Nephron (organoid): Measurements from ENCODE around the gene CCDC187.
A peak's percentile ranks its signal among the peaks of the same experiment; 100 is the strongest.

Experiments
- H3K27ac Mint-ChIP-seq, 3 experiments: 2 replicates each; pipeline ENCODE4 v1.8.0; 2020; ENCODE audit warnings: mixed read lengths in 3 of 3, mild to moderate bottlenecking in 2 of 3, moderate library complexity in 1 of 3
- H3K27me3 Mint-ChIP-seq: 2 replicates; pipeline ENCODE4 v1.8.0; 2021; ENCODE audit warnings: low read depth, mild to moderate bottlenecking, moderate library complexity, mixed read lengths
- H3K36me3 Mint-ChIP-seq: 2 replicates; pipeline ENCODE4 v1.8.0; 2020; ENCODE audit warnings: low read depth, mixed read lengths
- H3K4me1 Mint-ChIP-seq: 2 replicates; pipeline ENCODE4 v1.8.0; 2020; ENCODE audit warnings: mixed read lengths
- H3K4me3 Mint-ChIP-seq, 3 experiments: 2 replicates each; pipeline ENCODE4 v1.8.0; 2020; ENCODE audit warnings: mild to moderate bottlenecking in 3 of 3, mixed read lengths in 3 of 3, moderate library complexity in 2 of 3
- H3K9me3 Mint-ChIP-seq: 2 replicates; pipeline ENCODE4 v1.8.0; 2020; ENCODE audit warnings: mixed read lengths
- CTCF ChIP-seq, 3 experiments: fragments of 200-600 bp; sonication (generic); IDR thresholded peaks; one replicate each; pipeline ENCODE4 v1.5.0; 2021; ENCODE audit warnings: antibody characterized with exemption in 3 of 3; ENCODE audit not compliant: unreplicated experiment in 3 of 3

Gene CCDC187

DNA sequence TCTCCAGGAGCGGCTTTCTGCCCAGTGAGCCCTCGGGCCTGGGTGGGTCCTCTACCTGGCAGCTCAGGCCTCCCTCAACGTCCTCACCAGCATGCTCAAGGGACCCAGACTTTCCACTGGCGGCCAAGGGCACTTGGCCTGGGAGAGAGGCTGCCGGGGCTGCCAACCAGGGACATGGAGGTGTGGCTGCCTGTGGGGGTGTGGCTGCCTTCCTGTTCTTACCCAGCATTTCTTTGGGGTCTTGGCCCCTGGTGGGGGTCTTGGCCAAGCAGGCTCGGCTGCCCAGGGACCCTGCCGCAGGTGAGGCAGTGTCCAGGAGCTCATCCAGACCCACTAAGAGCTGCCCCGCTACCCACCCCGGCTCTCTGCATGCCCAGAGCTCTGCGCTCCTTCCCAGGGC is 51.0 kb downstream of the CCDC187 start:
- no peak for TF ChIP-seq CTCF (IDR thresholded peaks at IDR 0.05; ENCODE audit: unreplicated experiment in 3 of 3)
- Mint-ChIP-seq H3K27me3 (peaks cover 14% of the 10 kb centered on the region), H3K4me1 (peaks cover 10% of the 10 kb centered on the region), H3K9me3 (no peaks in the 10 kb centered on the region), H3K4me3 (no peak overlapping the region), H3K36me3 (no peaks in the 10 kb centered on the region), H3K27ac (no peak overlapping the region)

DNA sequence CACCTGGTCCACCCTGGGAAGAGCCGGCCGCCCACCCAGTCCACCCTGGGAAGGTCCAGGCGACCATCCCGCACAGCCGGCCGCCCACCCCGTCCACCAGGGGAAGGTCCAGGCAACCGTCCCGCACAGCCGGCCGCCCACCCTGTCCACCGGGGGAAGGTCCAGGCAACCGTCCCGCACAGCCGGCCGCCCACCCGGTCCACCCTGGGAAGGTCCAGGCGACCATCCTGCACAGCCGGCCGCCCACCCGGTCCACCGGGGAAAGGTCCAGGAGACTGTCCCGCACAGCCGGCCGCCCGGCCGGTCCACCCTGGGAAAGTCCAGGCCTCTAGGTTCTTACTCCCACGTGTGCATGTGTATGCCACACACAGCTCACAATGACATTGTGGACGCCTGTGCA is 51.6 kb downstream of the CCDC187 start:
- H3K27me3 Mint-ChIP-seq: peaks cover 19% of the 10 kb centered on the region

GRCh38 chr9:136251264-136252115 is 52.4 kb downstream of the CCDC187 start:
- H3K27ac Mint-ChIP-seq: no peak overlapping the region
- peaks cover 15% of the 10 kb centered on the region for H3K4me1 Mint-ChIP-seq
- peaks cover 21% of the 10 kb centered on the region for H3K27me3 Mint-ChIP-seq
- H3K4me3 Mint-ChIP-seq: no peak overlapping the region
- no peaks in the 10 kb centered on the region for H3K9me3 Mint-ChIP-seq
- no peak for TF ChIP-seq CTCF (IDR thresholded peaks at IDR 0.05; ENCODE audit: unreplicated experiment in 3 of 3)
- no peaks in the 10 kb centered on the region for H3K36me3 Mint-ChIP-seq

More for the DNA sequence above, 51.6 kb downstream of the CCDC187 start:
- Mint-ChIP-seq H3K9me3 (no peaks in the 10 kb centered on the region), H3K27ac (no peak overlapping the region), H3K36me3 (no peaks in the 10 kb centered on the region), H3K4me3 (no peak overlapping the region), H3K4me1 (peaks cover 14% of the 10 kb centered on the region)
- no peak for TF ChIP-seq CTCF (IDR thresholded peaks at IDR 0.05; ENCODE audit: unreplicated experiment in 3 of 3)

DNA sequence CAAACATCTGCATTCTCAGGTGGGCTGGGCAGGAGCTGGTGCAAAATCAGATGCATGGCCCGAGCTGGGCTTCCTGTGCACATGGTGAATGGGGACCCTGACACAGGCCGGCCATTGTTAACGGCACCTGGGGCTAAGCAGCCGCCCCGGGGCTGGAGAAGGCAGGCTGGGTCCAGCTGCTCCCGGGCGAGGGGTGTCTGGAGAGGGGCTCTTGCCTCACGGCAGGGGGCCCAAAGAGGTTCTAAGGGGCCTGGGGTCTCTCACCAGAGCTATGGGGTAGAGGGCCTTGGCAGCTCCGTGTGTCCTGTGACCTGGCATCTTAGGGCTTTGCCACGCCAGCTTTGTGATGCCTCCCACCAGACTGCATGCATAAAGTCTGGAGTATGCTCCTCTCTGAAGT is 53.2 kb downstream of the CCDC187 start:
- TF ChIP-seq CTCF (IDR thresholded peaks at IDR 0.05; ENCODE audit: unreplicated experiment in 3 of 3): no peak
- no peak overlapping the region for H3K27ac Mint-ChIP-seq

GRCh38 chr9:136249877-136250559 is 53.9 kb downstream of the CCDC187 start:
- Mint-ChIP-seq H3K36me3 (no peaks in the 10 kb centered on the region), H3K27me3 (peaks cover 21% of the 10 kb centered on the region), H3K27ac (peak overlapping the region in 1 of 3 experiments; percentile 44), H3K4me3 (peak overlapping the region in 1 of 3 experiments; percentile 34), H3K4me1 (peaks cover 17% of the 10 kb centered on the region), H3K9me3 (no peaks in the 10 kb centered on the region)
- TF ChIP-seq CTCF (IDR thresholded peaks at IDR 0.05; ENCODE audit: unreplicated experiment in 3 of 3): no peak

More for the DNA sequence above, 53.2 kb downstream of the CCDC187 start:
- Mint-ChIP-seq H3K27me3 (peaks cover 21% of the 10 kb centered on the region), H3K36me3 (no peaks in the 10 kb centered on the region), H3K4me3 (no peak overlapping the region), H3K4me1 (peaks cover 15% of the 10 kb centered on the region), H3K9me3 (no peaks in the 10 kb centered on the region)
